RPMI7951 (cell line): ENCODE measurements around the gene IKBIP. TPM values are rescaled to one million over a fixed set of nuclear protein-coding genes. Genes with fewer than 3 reads are reported as not detected.
"Not testable (repeated sequence)": the region's sequence is repeated elsewhere in the genome, so short reads cannot be mapped to it uniquely, and the experiment has no call there.

Experiments
- DNase-seq: peaks from one replicate; pipeline ENCODE4 v3.0.0-alpha.2; 2012; ENCODE audit warnings: low read depth
- total RNA-seq: library from RNA; depleted of rRNA; stranded (reverse); fragments of >200 nt; shearing (Covaris generic); gene quantifications from 2 replicates; pipeline ENCODE4 v1.2.3, GENCODE V29; 2014; rRNA removed

Gene IKBIP
- total RNA-seq, 1 experiment from 2014 or later = 94.1 TPM

- DNase-seq = no peak
Measured at GRCh38 chr12:98578392-98578791, 66.2 kb downstream of the IKBIP start.

- DNase-seq = not testable (repeated sequence)
Measured at GRCh38 chr12:98576795-98577194, 67.8 kb downstream of the IKBIP start.

- DNase-seq = no peak
Measured at GRCh38 chr12:98575013-98575412, 69.6 kb downstream of the IKBIP start.

Other genes starting within 250 kb of the IKBIP start
- gene TMPO, start 129.2 kb downstream of the IKBIP start, total RNA-seq = 155 and 163 TPM in 2 replicates
- 573 and 581 TPM in 2 replicates for gene SLC25A3, start 51.1 kb downstream of the IKBIP start, total RNA-seq
- 14.6 and 17.9 TPM in 2 replicates for gene APAF1, start 502 bp upstream of the IKBIP start, total RNA-seq